Stimulated activated naive CD8-positive, alpha-beta T cell treated with anti-CD3 and anti-CD28 coated beads, Interleukin-15, amount 100 ng/mL, for 72 hours (primary cell): ENCODE data around the gene TRAT1.
A peak's percentile ranks its signal among the peaks of the same experiment; 100 is the strongest.
"Not testable (repeated sequence)": the region's sequence is repeated elsewhere in the genome, so short reads cannot be mapped to it uniquely, and the experiment has no call there.

ENCODE experiments used
- ATAC-seq: fragments of 150-1000 bp; cut with Tn5 transposase; 2 replicates; pipeline ENCODE4 v1.10.0; 2021; ENCODE audit warnings: mild to moderate bottlenecking, moderate library complexity
- DNase-seq, 2 donors: peaks; one replicate each; pipeline ENCODE4 v3.0.0; 2021 to 2022
- H3K27ac Mint-ChIP-seq, 2 donors: one replicate each; pipeline ENCODE4 v1.8.0; 2022; ENCODE audit warnings: mild to moderate bottlenecking in 2 of 2, mixed read lengths in 2 of 2, moderate library complexity in 2 of 2
- H3K27me3 Mint-ChIP-seq: one replicate; pipeline ENCODE4 v1.8.0; 2022; ENCODE audit warnings: mixed read lengths
- H3K4me1 Mint-ChIP-seq: one replicate; pipeline ENCODE4 v1.8.0; 2022; ENCODE audit warnings: mild to moderate bottlenecking, mixed read lengths
- H3K4me3 Mint-ChIP-seq, 2 donors: one replicate each; pipeline ENCODE4 v1.8.0; 2022; ENCODE audit warnings: mild to moderate bottlenecking in 2 of 2, mixed read lengths in 2 of 2, moderate library complexity in 1 of 2
- H3K9me3 Mint-ChIP-seq, 2 donors: one replicate each; pipeline ENCODE4 v1.8.0; 2022; ENCODE audit warnings: mixed read lengths in 2 of 2

The TRAT1 gene

GRCh38 chr3:108822123-108822897 lies at the start of gene TRAT1:
Gene TRAT1 (plus strand): TSS chr3:108822786. CDS start chr3:108822928, 142 bp downstream.
- H3K4me1 Mint-ChIP-seq = peaks cover 51% of the 10 kb centered on the region
- H3K4me3 Mint-ChIP-seq = peak within 1 kb of the TSS; percentile 78 to 86
- H3K27ac Mint-ChIP-seq = peak within 1 kb of the TSS; percentile 84 to 91
- no peaks in the 10 kb centered on the region for H3K9me3 Mint-ChIP-seq
- ATAC-seq (peak; percentile 51), DNase-seq (no peak)
- H3K27me3 Mint-ChIP-seq = no peaks in the 10 kb centered on the region

- Mint-ChIP-seq H3K27ac (peak overlapping the region in 1 of 2 donors; percentile 43), H3K4me3 (no peak overlapping the region), H3K9me3 (peaks cover 0 to 4% of the 10 kb centered on the region in 2 donors), H3K27me3 (no peaks in the 10 kb centered on the region), H3K4me1 (peaks cover 36% of the 10 kb centered on the region)
- no peak for ATAC-seq
- DNase-seq = no peak
Observed at GRCh38 chr3:108775649-108776048, 46.9 kb upstream of the TRAT1 start.

- ATAC-seq = no peak
- DNase-seq = no peak
- Mint-ChIP-seq H3K4me1 (peaks cover 38% of the 10 kb centered on the region), H3K4me3 (peak overlapping the region in 1 of 2 donors; percentile 35), H3K27me3 (peaks cover 1% of the 10 kb centered on the region), H3K27ac (no peak overlapping the region), H3K9me3 (no peaks in the 10 kb centered on the region)
Observed at GRCh38 chr3:108779496-108779895, 43.1 kb upstream of the TRAT1 start.

- Mint-ChIP-seq H3K9me3 (peaks cover 0 to 6% of the 10 kb centered on the region in 2 donors), H3K4me3 (peak overlapping the region in 1 of 2 donors; percentile 2), H3K27me3 (peaks cover 8% of the 10 kb centered on the region), H3K4me1 (peaks cover 38% of the 10 kb centered on the region), H3K27ac (no peak overlapping the region)
- peak; percentile 15 to 29 for DNase-seq
- peak; percentile 87 for ATAC-seq
Observed at GRCh38 chr3:108780235-108780634, 42.4 kb upstream of the TRAT1 start.

- Mint-ChIP-seq H3K9me3 (no peaks in the 10 kb centered on the region), H3K27me3 (no peaks in the 10 kb centered on the region), H3K4me1 (no peaks in the 10 kb centered on the region), H3K4me3 (no peak overlapping the region), H3K27ac (no peak overlapping the region)
- ATAC-seq (no peak), DNase-seq (no peak)
Observed at GRCh38 chr3:108791473-108791872, 31.1 kb upstream of the TRAT1 start.

GRCh38 chr3:108804437-108804836 lies 18.1 kb upstream of the TRAT1 start:
- no peak overlapping the region for H3K27ac Mint-ChIP-seq
- peaks cover 18 to 28% of the 10 kb centered on the region in 2 donors for H3K9me3 Mint-ChIP-seq
- H3K27me3 Mint-ChIP-seq = no peaks in the 10 kb centered on the region
- peaks cover 17% of the 10 kb centered on the region for H3K4me1 Mint-ChIP-seq
- ATAC-seq (no peak), DNase-seq (no peak)
- H3K4me3 Mint-ChIP-seq = no peak overlapping the region

- Mint-ChIP-seq H3K9me3 (peaks cover 18 to 28% of the 10 kb centered on the region in 2 donors), H3K27me3 (no peaks in the 10 kb centered on the region), H3K4me1 (peaks cover 17% of the 10 kb centered on the region), H3K4me3 (no peak overlapping the region), H3K27ac (no peak overlapping the region)
- ATAC-seq = no peak
- DNase-seq = no peak
Observed at GRCh38 chr3:108804966-108805365, 17.6 kb upstream of the TRAT1 start.

- Mint-ChIP-seq H3K9me3 (peaks cover 18 to 21% of the 10 kb centered on the region in 2 donors), H3K27ac (peak overlapping the region; percentile 38 to 86), H3K4me3 (peak overlapping the region; percentile 7 to 41), H3K27me3 (no peaks in the 10 kb centered on the region), H3K4me1 (peaks cover 17% of the 10 kb centered on the region)
- ATAC-seq (peak; percentile 98), DNase-seq (peak in 1 of 2 donors; percentile 11)
Observed at GRCh38 chr3:108806316-108806715, 16.3 kb upstream of the TRAT1 start.

- H3K27me3 Mint-ChIP-seq = no peaks in the 10 kb centered on the region
- peaks cover 32% of the 10 kb centered on the region for H3K4me1 Mint-ChIP-seq
- DNase-seq (peak; percentile 31 to 57), ATAC-seq (peak; percentile 96)
- no peaks in the 10 kb centered on the region for H3K9me3 Mint-ChIP-seq
- peak overlapping the region in 1 of 2 donors; percentile 24 for H3K27ac Mint-ChIP-seq
- peak overlapping the region in 1 of 2 donors; percentile 65 for H3K4me3 Mint-ChIP-seq
Observed at GRCh38 chr3:108818404-108818803, 4.2 kb upstream of the TRAT1 start.

GRCh38 chr3:108820586-108820985 lies 2.0 kb upstream of the TRAT1 start:
- DNase-seq (no peak), ATAC-seq (no peak)
- Mint-ChIP-seq H3K27ac (peak overlapping the region in 1 of 2 donors; percentile 91), H3K4me1 (peaks cover 37% of the 10 kb centered on the region), H3K27me3 (no peaks in the 10 kb centered on the region), H3K9me3 (no peaks in the 10 kb centered on the region), H3K4me3 (peak overlapping the region; percentile 16 to 57)

GRCh38 chr3:108823227-108823626 lies 641 bp downstream of the TRAT1 start:
- no peak for DNase-seq
- H3K9me3 Mint-ChIP-seq = no peaks in the 10 kb centered on the region
- peak overlapping the region in 1 of 2 donors; percentile 78 for H3K27ac Mint-ChIP-seq
- H3K4me1 Mint-ChIP-seq = peaks cover 58% of the 10 kb centered on the region
- H3K27me3 Mint-ChIP-seq = no peaks in the 10 kb centered on the region
- H3K4me3 Mint-ChIP-seq = peak overlapping the region; percentile 59 to 77
- no peak for ATAC-seq

GRCh38 chr3:108823803-108824202 lies 1.2 kb downstream of the TRAT1 start:
- not testable (repeated sequence) for H3K27me3 Mint-ChIP-seq, ATAC-seq, H3K9me3 Mint-ChIP-seq, DNase-seq
- peak overlapping the region; percentile 78 to 90 for H3K27ac Mint-ChIP-seq
- H3K4me3 Mint-ChIP-seq = peak overlapping the region; percentile 78 to 86
- peaks cover 53% of the 10 kb centered on the region for H3K4me1 Mint-ChIP-seq

- peak overlapping the region; percentile 56 to 63 for H3K4me3 Mint-ChIP-seq
- peaks cover 58% of the 10 kb centered on the region for H3K4me1 Mint-ChIP-seq
- no peaks in the 10 kb centered on the region for H3K27me3 Mint-ChIP-seq
- ATAC-seq (no peak), DNase-seq (no peak)
- peak overlapping the region in 1 of 2 donors; percentile 72 for H3K27ac Mint-ChIP-seq
- H3K9me3 Mint-ChIP-seq = no peaks in the 10 kb centered on the region
Observed at GRCh38 chr3:108826309-108827187, 4.0 kb downstream of the TRAT1 start.

GRCh38 chr3:108830381-108830780 lies 7.8 kb downstream of the TRAT1 start:
- Mint-ChIP-seq H3K27me3 (no peaks in the 10 kb centered on the region), H3K27ac (no peak overlapping the region), H3K4me1 (peaks cover 71% of the 10 kb centered on the region)

GRCh38 chr3:108830991-108831614 lies 8.5 kb downstream of the TRAT1 start:
- Mint-ChIP-seq H3K27me3 (no peaks in the 10 kb centered on the region), H3K4me1 (peaks cover 75% of the 10 kb centered on the region), H3K4me3 (no peak overlapping the region), H3K27ac (no peak overlapping the region), H3K9me3 (no peaks in the 10 kb centered on the region)
- DNase-seq (no peak), ATAC-seq (no peak)

More at GRCh38 chr3:108830381-108830780, 7.8 kb downstream of the TRAT1 start:
- DNase-seq (no peak), ATAC-seq (no peak)
- no peaks in the 10 kb centered on the region for H3K9me3 Mint-ChIP-seq
- H3K4me3 Mint-ChIP-seq = no peak overlapping the region
